ES-I3 (cell line): Measurements from ENCODE around the gene FNDC8.

Experiments used
- H3K36me3 ChIP-seq: 2 replicates; pipeline ENCODE4 v1.6.1; 2013; ENCODE audit warnings: mild to moderate bottlenecking, low read length, control low read depth, moderate library complexity; ENCODE audit not compliant: insufficient read depth
- H3K4me1 ChIP-seq: 2 replicates; pipeline ENCODE4 v1.6.1; 2013; ENCODE audit warnings: mild to moderate bottlenecking, control low read depth, low read length; ENCODE audit not compliant: insufficient read depth
- H3K9ac ChIP-seq: 2 replicates; pipeline ENCODE4 v1.6.1; 2013; ENCODE audit warnings: low read depth, mild to moderate bottlenecking, low read length, moderate library complexity
- H3K9me3 ChIP-seq: 2 replicates; pipeline ENCODE4 v1.6.1; 2013; ENCODE audit warnings: mild to moderate bottlenecking, low read length, moderate library complexity; ENCODE audit not compliant: control insufficient read depth, insufficient read depth

Gene FNDC8

DNA sequence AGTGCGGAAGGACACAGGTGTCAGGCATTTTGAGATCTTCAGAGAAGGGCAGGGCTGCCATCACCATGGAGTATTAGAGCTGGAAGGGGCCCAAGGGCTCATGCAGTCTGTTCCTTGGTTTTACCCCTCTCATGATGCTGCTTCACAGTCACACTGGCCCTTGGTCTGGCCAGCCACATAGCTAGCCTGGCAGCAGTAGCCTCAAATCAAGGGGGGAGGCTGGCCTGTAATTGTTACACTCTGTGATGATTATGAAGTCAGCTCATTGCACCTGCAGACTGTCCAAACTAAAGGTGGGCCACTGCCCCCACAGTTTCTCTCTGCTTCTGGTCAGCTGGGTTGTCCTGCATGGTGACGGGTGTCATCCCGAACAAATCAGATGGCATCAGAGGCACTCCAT, at the start of gene FNDC8:
Gene FNDC8, plus strand, starts transcription at position 301 of the 400 bp plus-strand sequence. Its CDS starts 79 bp downstream, at position 380.
- Histone ChIP-seq H3K36me3 (no peaks in the 10 kb centered on the region), H3K9ac (no peak within 1 kb of the TSS)

DNA sequence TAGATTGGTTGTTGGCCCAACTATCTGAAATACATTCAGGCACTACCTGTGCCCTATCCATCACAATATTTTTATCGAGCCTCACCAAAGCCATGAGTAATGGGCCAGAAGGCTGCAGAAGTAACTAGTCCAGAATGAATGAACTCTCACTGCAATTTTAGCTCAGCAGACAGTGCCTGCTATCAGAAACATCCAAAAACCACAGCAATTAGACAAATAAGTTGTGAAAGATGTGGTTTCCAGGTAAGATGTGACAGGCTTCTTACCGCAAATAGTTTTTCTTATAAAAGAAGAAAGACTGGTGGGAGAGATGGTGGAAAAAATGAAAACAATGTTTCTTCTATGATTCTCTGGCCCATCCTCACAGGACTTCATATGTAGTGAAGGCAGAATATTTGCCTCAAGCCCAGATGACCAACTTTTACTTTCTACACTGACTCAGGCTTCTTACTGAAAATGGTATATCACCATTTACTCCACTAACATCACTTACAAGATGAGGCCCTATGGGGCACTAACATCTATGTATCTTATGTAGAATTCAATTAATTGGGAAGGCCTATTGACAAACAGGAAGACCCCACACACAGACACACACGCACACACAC, 48.1 kb upstream of the FNDC8 start:
- Histone ChIP-seq H3K9ac (no peak overlapping the region), H3K9me3 (no peaks in the 10 kb centered on the region), H3K4me1 (peaks cover 11% of the 10 kb centered on the region), H3K36me3 (no peaks in the 10 kb centered on the region; the same call in 1 of the 2 replicates)

More for the DNA sequence above, at the start of gene FNDC8:
- H3K9me3 ChIP-seq, result no peaks in the 10 kb centered on the region
- H3K4me1 ChIP-seq, result peaks cover 6% of the 10 kb centered on the region; the same call in 1 of the 2 replicates

DNA sequence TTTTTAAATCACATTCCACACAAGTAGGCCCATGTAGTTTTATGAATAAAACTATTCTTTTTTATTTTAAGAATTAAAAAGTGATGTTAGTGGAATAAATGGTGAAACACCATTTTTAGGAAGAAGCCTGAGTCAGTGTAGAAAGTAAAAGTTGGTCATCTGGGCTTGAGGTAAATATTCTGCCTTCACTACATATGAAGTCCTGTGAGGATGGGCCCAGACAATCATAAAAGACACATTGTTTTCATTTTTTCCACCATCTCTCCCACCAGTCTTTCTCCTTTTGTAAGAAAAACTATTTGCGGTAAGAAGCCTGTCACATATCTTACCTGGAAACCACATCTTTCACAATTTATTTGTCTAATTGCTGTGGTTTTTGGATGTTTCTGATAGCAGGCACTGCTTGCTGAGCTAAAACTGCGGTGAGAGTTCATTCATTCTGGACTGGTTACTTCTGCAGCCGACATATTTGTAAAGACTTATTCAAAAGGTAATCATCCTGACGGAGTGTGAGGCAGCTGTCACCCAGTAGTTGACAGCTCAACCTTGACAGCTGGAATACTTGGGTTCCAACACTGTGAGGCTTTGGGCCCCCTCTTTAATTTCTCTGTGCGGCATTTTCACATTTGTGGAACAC, 47.3 kb upstream of the FNDC8 start:
- H3K9me3 ChIP-seq, result no peaks in the 10 kb centered on the region
- H3K4me1 ChIP-seq, result peaks cover 11% of the 10 kb centered on the region
- H3K9ac ChIP-seq, result no peak overlapping the region
- no peaks in the 10 kb centered on the region; the same call in 1 of the 2 replicates for H3K36me3 ChIP-seq

DNA sequence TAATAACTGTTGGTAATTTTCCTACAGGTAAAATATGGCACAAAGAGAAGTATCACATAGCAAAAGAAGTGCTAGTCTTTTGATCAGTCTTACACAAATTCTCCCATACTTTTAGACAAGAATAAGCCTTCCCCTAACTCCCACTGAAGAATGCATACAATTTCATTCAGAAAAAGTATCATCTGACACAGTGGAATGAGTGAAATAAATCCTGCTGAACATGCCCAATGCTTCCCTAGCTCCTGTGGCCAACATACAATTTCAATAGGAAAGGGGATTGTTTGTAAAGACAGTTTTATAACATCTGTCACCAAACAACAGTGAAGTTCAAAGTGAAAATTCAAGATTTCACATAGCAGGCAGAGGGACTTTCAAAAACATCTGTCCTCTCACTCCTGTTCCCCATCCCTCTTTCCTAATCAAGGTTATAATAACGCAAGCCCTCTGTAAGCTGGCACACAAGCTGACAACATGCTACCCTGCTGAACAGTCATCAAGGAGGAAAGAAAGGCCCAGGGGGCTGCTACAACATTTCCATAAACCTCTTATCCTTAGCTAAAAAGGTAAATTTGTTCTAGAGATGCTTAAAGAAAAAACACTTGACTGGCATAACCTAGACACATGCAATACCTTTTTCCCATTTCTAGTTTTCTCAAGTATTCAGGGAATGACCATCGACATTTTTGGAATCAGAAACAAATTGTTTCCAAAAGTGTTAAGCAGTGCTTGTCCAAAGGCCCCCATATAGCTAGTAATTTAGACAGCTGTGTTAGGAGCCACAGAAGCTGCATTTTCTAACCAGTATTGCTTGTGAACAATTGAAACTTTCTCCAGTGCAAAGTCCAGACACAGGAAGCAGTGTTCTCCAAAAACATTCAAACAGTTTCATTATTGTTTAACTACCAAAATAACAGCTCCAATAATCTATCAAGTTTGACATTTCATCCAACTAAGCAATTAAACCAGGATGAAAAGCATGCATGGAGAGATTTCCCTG, 46.4 kb upstream of the FNDC8 start:
- Histone ChIP-seq H3K9ac (no peak overlapping the region), H3K9me3 (no peaks in the 10 kb centered on the region), H3K4me1 (peaks cover 11% of the 10 kb centered on the region), H3K36me3 (no peaks in the 10 kb centered on the region; the same call in 1 of the 2 replicates)

DNA sequence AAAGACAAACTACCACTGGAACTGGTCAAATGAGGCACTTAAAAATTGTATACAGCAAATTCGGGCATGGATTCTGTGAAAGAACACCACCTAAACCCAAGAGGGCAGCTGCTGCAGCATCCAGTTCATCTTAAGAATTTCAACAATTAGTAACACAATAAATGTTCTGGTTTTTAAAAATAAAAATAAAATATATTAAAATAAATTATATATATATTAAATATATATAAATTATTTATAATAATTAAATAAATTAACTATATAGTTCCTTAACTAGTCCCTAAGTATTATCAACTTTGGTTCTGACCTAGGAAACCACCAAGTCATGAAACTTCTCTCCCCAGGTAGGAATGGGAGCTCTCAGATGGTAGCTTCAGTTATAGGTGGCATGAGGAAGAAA, 44.5 kb upstream of the FNDC8 start:
- no peak overlapping the region for H3K9ac ChIP-seq
- H3K4me1 ChIP-seq, result peaks cover 23% of the 10 kb centered on the region
- no peaks in the 10 kb centered on the region; the same call in 1 of the 2 replicates for H3K36me3 ChIP-seq
- H3K9me3 ChIP-seq, result no peaks in the 10 kb centered on the region

DNA sequence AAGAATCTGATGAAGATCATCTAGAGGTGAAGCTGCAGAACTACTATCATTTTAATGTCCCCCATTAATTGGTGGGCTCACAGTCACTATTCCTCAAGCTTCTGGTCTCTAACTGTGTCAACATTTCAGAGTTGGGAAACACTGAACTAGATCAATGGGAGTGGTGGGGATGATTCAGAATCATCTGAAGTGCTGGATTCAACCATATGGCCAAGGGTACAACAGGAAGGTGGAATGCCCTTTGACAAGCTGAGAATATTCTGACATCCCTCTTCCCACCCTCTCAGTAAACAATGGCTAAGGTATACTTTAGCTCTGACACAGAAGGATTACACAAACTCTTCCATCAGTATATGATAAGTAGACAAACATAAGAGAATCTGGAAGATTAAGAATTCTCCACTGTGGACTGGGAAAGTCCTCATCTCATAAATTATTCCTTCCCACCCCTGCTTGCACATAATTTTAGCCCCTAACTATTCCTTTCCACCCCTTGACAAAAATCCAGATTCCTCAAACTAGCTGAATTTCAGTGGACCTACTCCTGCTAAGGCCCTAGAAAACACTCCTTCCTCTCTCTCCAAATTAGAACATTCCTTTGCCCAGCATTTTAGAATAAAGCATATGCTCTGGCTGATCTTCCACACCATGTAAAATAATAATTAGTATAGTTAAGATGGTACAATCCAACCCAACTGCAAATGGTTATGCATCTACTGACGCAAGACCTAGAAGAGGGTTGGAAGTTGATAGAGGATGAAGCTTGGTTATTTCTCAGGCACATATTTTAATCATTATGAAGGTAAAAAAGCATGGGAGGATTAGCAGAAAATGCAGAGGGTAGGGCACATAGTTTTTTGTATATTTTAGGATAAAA, 41.6 kb upstream of the FNDC8 start:
- peaks cover 36% of the 10 kb centered on the region for H3K4me1 ChIP-seq
- no peaks in the 10 kb centered on the region for H3K9me3 ChIP-seq
- H3K36me3 ChIP-seq, result no peaks in the 10 kb centered on the region; the same call in 1 of the 2 replicates
- no peak overlapping the region for H3K9ac ChIP-seq

DNA sequence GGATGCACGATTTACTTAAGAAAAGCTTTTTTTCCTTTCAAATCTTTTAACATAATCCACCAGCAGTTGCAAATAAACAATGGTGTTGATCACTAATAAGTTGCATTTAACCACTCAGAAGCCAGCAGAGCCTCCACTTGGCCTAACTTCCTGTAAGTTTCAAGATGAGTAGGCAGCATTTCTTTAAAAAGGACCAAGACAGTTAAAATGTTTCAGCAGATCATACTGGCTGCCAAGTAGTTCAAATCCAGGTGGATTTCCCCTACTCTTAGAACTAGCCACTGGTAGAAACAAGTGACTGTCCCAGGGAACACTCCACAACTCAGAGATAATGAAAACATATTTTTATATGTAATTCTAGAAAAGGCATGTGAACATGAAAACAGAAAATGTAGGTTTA, 40.9 kb upstream of the FNDC8 start:
- Histone ChIP-seq H3K4me1 (peaks cover 34% of the 10 kb centered on the region), H3K36me3 (no peaks in the 10 kb centered on the region), H3K9me3 (no peaks in the 10 kb centered on the region), H3K9ac (no peak overlapping the region)

DNA sequence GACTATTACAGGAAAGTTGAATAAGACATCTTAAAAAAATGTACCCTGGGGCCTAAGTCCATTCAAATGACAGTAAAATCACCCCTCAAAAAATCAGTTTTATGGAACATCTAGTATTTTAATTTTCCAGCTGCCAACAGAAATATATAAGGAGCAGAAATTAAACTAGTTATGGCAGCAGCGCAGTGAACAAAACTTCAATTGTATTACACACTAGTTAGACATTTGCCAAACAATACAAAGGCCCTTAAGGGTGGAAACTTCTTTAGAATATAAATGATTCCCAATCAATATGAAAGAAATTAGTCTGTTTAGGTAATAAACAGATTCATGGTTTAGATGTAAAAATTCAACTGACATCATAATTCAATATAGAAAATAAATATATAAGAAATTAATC, 39.8 kb upstream of the FNDC8 start:
- peaks cover 43% of the 10 kb centered on the region for H3K4me1 ChIP-seq
- no peaks in the 10 kb centered on the region for H3K36me3 ChIP-seq
- no peaks in the 10 kb centered on the region for H3K9me3 ChIP-seq
- no peak overlapping the region for H3K9ac ChIP-seq

DNA sequence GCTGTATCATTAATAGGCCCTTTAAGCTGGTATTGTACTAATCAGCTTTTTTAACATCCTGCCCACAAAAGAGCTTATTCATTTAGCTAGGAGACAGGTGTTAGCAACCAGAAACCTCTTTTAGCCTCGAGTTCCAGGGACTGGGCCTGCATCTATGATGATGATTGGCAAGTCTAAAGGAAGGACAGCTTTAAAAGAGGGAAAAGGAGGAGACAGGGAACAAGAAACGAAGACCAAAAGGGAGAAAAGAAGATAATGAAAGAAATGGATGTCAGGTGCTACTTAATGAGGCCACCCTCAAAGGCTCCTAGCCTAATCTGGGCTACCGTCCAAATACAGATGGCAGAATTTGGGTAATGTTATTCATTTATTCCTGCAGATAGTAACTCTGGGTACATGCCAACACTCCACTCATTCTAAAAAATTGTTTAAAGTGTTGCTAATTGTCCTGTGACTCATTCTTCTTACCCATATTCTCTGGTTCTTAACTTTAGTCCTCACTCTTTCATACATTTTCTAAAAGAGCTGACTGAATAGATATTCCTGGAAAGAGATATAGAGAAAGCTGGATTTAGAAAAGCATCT, 39.2 kb upstream of the FNDC8 start:
- Histone ChIP-seq H3K9ac (no peak overlapping the region), H3K36me3 (no peaks in the 10 kb centered on the region), H3K4me1 (peaks cover 49% of the 10 kb centered on the region), H3K9me3 (no peaks in the 10 kb centered on the region)

DNA sequence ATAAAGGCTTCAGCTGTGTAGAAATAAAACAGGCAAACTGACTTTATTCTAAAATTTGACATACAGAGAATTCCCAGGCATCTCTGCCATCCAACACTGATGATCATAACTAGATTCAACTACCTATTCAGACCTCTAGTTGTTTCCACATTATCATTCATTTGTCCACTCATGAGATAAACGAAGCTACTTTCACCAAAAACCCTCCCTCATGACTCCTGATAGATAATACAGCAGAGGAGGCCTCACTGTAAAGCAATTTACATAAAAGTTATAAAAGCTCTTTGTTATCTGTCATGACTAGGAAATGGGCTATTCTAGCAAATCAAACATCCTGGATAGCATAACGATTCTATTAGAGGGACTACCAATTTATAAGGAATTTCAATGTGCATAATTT, 38.3 kb upstream of the FNDC8 start:
- no peak overlapping the region for H3K9ac ChIP-seq
- H3K36me3 ChIP-seq, result no peaks in the 10 kb centered on the region
- peaks cover 55% of the 10 kb centered on the region for H3K4me1 ChIP-seq
- no peaks in the 10 kb centered on the region for H3K9me3 ChIP-seq

DNA sequence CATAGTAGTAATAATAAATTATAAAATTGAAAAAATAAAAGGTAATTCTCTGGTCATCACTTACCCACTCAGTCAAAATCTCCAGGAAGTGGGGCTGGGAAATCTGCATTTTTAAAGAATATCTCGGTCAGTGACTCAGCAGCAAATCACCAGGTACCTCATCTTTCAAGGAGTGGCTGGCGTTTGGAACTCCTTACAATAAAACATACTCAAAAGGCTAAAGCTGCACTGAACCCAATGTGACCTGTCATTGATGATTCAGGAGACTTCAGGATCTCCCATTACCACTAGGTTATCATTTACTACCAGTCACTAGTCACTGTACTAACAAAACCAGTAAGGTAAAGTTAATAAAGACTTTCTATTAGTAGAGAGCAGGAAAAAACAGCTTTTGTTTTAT, 36.4 kb upstream of the FNDC8 start:
- Histone ChIP-seq H3K36me3 (no peaks in the 10 kb centered on the region), H3K9ac (no peak overlapping the region), H3K4me1 (peaks cover 57% of the 10 kb centered on the region)

DNA sequence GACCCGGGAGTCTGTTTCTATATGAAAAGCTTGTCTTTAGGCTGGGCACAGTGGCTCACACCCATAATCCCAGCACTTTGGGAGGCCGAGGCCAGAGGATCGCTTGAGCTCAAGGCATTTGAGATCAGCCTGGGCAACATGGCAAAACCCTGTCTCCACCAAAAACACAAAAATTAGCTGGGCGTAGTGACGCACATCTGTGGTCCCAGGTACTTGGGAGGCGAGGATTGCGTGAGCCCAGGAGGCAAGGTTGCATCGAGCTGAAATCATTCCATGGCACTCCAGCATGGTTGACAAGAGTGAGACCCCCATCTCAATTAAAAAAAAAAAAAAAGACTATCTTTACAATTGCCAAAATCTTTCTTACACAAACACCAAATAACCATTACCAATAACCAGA, 35.3 kb upstream of the FNDC8 start:
- H3K4me1 ChIP-seq, result peaks cover 46% of the 10 kb centered on the region
- H3K9ac ChIP-seq, result no peak overlapping the region
- H3K9me3 ChIP-seq, result no peaks in the 10 kb centered on the region
- no peaks in the 10 kb centered on the region for H3K36me3 ChIP-seq

More for the DNA sequence above, 36.4 kb upstream of the FNDC8 start:
- H3K9me3 ChIP-seq, result no peaks in the 10 kb centered on the region

DNA sequence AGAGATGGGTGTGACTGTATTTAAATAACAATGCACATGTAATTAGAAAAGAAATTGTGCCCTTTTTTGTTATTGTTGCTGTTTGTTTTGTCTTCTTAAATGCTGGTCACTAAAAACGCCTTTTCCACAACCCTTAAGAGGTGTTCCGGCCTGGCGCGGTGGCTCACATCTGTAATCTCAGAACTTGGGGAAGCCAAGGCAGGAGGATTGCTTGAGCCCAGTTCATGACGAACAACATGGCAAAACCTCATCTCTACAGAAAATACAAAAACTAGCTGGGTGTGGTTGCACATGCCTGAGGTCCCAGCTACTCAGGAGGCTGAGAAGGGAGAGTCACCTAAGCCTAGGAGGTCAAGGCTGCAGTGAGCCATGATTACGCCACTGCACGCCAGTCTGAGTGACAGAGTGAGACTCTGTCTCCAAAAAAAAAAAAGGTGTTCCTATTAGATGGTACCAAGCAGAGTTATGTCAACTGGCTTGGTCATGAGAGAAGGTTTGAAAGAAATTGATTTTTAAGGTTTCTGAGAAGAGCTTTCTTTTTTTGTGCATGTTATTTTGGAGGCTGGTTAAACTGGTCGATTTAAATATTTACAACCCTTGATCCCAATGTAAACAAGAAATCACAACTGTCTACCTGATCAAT, 34.4 kb upstream of the FNDC8 start:
- H3K9ac ChIP-seq, result peak overlapping the region; percentile 6; the same call in 1 of the 2 replicates
- no peaks in the 10 kb centered on the region for H3K36me3 ChIP-seq
- peaks cover 45% of the 10 kb centered on the region for H3K4me1 ChIP-seq
- H3K9me3 ChIP-seq, result no peaks in the 10 kb centered on the region
